Mesenchymal stem cell (in vitro differentiated cells and primary cell): ENCODE data around the gene RRP36.

Experiments
- DNase-seq: peaks from one replicate; pipeline ENCODE4 v3.0.0-alpha.2; 2013
- H2AFZ ChIP-seq: one replicate; pipeline ENCODE4 v1.6.1; 2013; ENCODE audit warnings: low read depth, mild to moderate bottlenecking, control low read depth, inconsistent platforms, low read length, moderate library complexity
- H2AK5ac ChIP-seq: 2 replicates; pipeline ENCODE4 v1.6.1; 2013; ENCODE audit warnings: low read length, moderate library complexity, mild to moderate bottlenecking, inconsistent platforms; ENCODE audit not compliant: severe bottlenecking
- H2BK120ac ChIP-seq: one replicate; pipeline ENCODE4 v1.6.1; 2013; ENCODE audit warnings: low read depth, mild to moderate bottlenecking, inconsistent platforms, low read length, moderate library complexity
- H2BK12ac ChIP-seq, 2 experiments: one replicate each; pipeline ENCODE4 v1.6.1; 2013; ENCODE audit warnings: inconsistent platforms in 2 of 2, low read length in 2 of 2, mild to moderate bottlenecking in 2 of 2, moderate library complexity in 2 of 2, control low read depth in 1 of 2
- H2BK15ac ChIP-seq: one replicate; pipeline ENCODE4 v1.6.1; 2013; ENCODE audit warnings: mild to moderate bottlenecking, low read depth, inconsistent platforms; ENCODE audit not compliant: poor library complexity, severe bottlenecking
- H2BK5ac ChIP-seq: 2 replicates; pipeline ENCODE4 v1.6.1; 2013; ENCODE audit warnings: low read depth, mild to moderate bottlenecking, low read length, control low read depth, inconsistent platforms; ENCODE audit not compliant: poor library complexity, severe bottlenecking
- H3K14ac ChIP-seq, 2 experiments: one replicate each; pipeline ENCODE4 v1.6.1; 2013; ENCODE audit warnings: inconsistent platforms in 2 of 2, low read length in 2 of 2, control low read depth in 1 of 2, mild to moderate bottlenecking in 1 of 2, moderate library complexity in 1 of 2
- H3K18ac ChIP-seq, 2 experiments: one replicate each; pipeline ENCODE4 v1.6.1; 2013; ENCODE audit warnings: inconsistent platforms in 2 of 2, low read length in 2 of 2, control low read depth in 1 of 2, low read depth in 1 of 2, mild to moderate bottlenecking in 1 of 2
- H3K23ac ChIP-seq, 2 experiments: one replicate each; pipeline ENCODE4 v1.6.1; 2013; ENCODE audit warnings: inconsistent platforms in 2 of 2, low read length in 2 of 2, mild to moderate bottlenecking in 2 of 2, moderate library complexity in 2 of 2, control low read depth in 1 of 2
- H3K27ac ChIP-seq: 2 replicates; pipeline ENCODE4 v1.5.1; 2013; ENCODE audit warnings: mild to moderate bottlenecking, moderate library complexity, low read length, control low read depth, inconsistent platforms; ENCODE audit not compliant: poor library complexity, severe bottlenecking
- H3K27me3 ChIP-seq, 2 experiments: 2 replicates each; pipeline versions ENCODE4 v1.6.1 to v1.7.0; 2013; ENCODE audit warnings: low read length in 2 of 2, mild to moderate bottlenecking in 2 of 2, moderate library complexity in 2 of 2, control low read depth in 1 of 2, inconsistent platforms in 1 of 2; ENCODE audit not compliant: control insufficient read depth in 1 of 2, insufficient read depth in 1 of 2
- H3K36me3 ChIP-seq, 2 experiments: 2 replicates each; pipeline versions ENCODE4 v1.6.1 to v1.7.0; 2013; ENCODE audit warnings: low read length in 2 of 2, control low read depth in 1 of 2, inconsistent platforms in 1 of 2, low read depth in 1 of 2, mild to moderate bottlenecking in 1 of 2; ENCODE audit not compliant: insufficient read depth in 2 of 2, control insufficient read depth in 1 of 2
- H3K4ac ChIP-seq, 2 experiments: one replicate each; pipeline ENCODE4 v1.6.1; 2013; ENCODE audit warnings: inconsistent platforms in 2 of 2, low read length in 2 of 2, mild to moderate bottlenecking in 2 of 2, moderate library complexity in 2 of 2, control low read depth in 1 of 2, low read depth in 1 of 2
- H3K4me1 ChIP-seq: 2 replicates; pipeline ENCODE4 v1.6.1; 2013; ENCODE audit warnings: low read depth, low read length, control low read depth; ENCODE audit not compliant: control insufficient read depth, insufficient read depth
- H3K4me2 ChIP-seq: 2 replicates; pipeline ENCODE4 v1.6.1; 2013; ENCODE audit warnings: low read length, mild to moderate bottlenecking, inconsistent platforms; ENCODE audit not compliant: poor library complexity, severe bottlenecking
- H3K4me3 ChIP-seq, 2 experiments: 2 replicates each; pipeline versions ENCODE4 v1.5.1 to v1.7.0; 2013; ENCODE audit warnings: low read length in 2 of 2, mild to moderate bottlenecking in 2 of 2, control low read depth in 1 of 2, low read depth in 1 of 2; ENCODE audit not compliant: insufficient read depth in 1 of 2
- H3K79me1 ChIP-seq: replicated peaks from 2 replicates; pipeline ENCODE4 v1.6.1; 2013; ENCODE audit warnings: mild to moderate bottlenecking, control low read depth, low read length, inconsistent platforms; ENCODE audit not compliant: poor library complexity, severe bottlenecking
- H3K9ac ChIP-seq: 2 replicates; pipeline ENCODE4 v1.7.0; 2013; ENCODE audit warnings: mild to moderate bottlenecking, low read length, moderate library complexity
- H3K9me3 ChIP-seq: 2 replicates; pipeline ENCODE4 v1.7.0; 2013; ENCODE audit warnings: mild to moderate bottlenecking, low read length; ENCODE audit not compliant: control insufficient read depth
- H4K8ac ChIP-seq: one replicate; pipeline ENCODE4 v1.6.1; 2013; ENCODE audit warnings: inconsistent platforms, mild to moderate bottlenecking, low read length, moderate library complexity
- H4K91ac ChIP-seq: one replicate; pipeline ENCODE4 v1.6.1; 2013; ENCODE audit warnings: mild to moderate bottlenecking, low read length, inconsistent platforms
- WGBS: methylation state at CpG from one replicate; pipeline ENCODE4 v1.1.7; 2013; ENCODE audit warnings: mixed read lengths; 5-methylcytosine and 5-hydroxymethylcytosine counted together

The RRP36 gene

GRCh38 chr6:42987533-42988451, 33.6 kb upstream of the RRP36 start:
- H2BK12ac ChIP-seq, result no peak overlapping the region
- H2BK15ac ChIP-seq, result no peak overlapping the region
- DNase-seq, result no peak
- no peak overlapping the region for H4K8ac ChIP-seq
- no peak overlapping the region for H2BK5ac ChIP-seq
- H3K79me1 ChIP-seq, result peaks cover 49% of the 10 kb centered on the region
- no peak overlapping the region for H2BK120ac ChIP-seq
- H3K27me3 ChIP-seq, result no peaks in the 10 kb centered on the region
- no peak overlapping the region for H3K18ac ChIP-seq
- no peaks in the 10 kb centered on the region for H3K9me3 ChIP-seq
- WGBS, result 95% methylated on average over 5 of the region's 5 CpGs
- H3K23ac ChIP-seq, result peak overlapping the region in 1 of 2 experiments; percentile 79
- no peak overlapping the region for H2AK5ac ChIP-seq
- H3K9ac ChIP-seq, result peak overlapping the region; percentile 44
- no peak overlapping the region for H3K4me3 ChIP-seq
- no peak overlapping the region for H4K91ac ChIP-seq
- H3K27ac ChIP-seq, result no peak overlapping the region
- H3K36me3 ChIP-seq, result peaks cover 26 to 30% of the 10 kb centered on the region in 2 experiments
- H3K4ac ChIP-seq, result no peak overlapping the region
- H3K14ac ChIP-seq, result no peak overlapping the region
- no peak overlapping the region for H2AFZ ChIP-seq
- H3K4me1 ChIP-seq, result peaks cover 15% of the 10 kb centered on the region
- H3K4me2 ChIP-seq, result no peak overlapping the region

GRCh38 chr6:42988486-42989020, 32.9 kb upstream of the RRP36 start:
- H3K27ac ChIP-seq, result no peak overlapping the region
- no peak overlapping the region for H4K91ac ChIP-seq
- H3K4me1 ChIP-seq, result peaks cover 15% of the 10 kb centered on the region
- no peaks in the 10 kb centered on the region for H3K27me3 ChIP-seq
- no peak for DNase-seq
- no peak overlapping the region for H2BK12ac ChIP-seq
- H3K18ac ChIP-seq, result no peak overlapping the region
- H3K79me1 ChIP-seq, result peaks cover 50% of the 10 kb centered on the region
- H3K9ac ChIP-seq, result peak overlapping the region; percentile 5
- 100% methylated on average over 1 of the region's 1 CpG for WGBS
- H3K36me3 ChIP-seq, result peaks cover 26 to 33% of the 10 kb centered on the region in 2 experiments
- H2BK120ac ChIP-seq, result no peak overlapping the region
- H3K23ac ChIP-seq, result no peak overlapping the region
- H3K4me3 ChIP-seq, result no peak overlapping the region
- H3K14ac ChIP-seq, result no peak overlapping the region
- H3K9me3 ChIP-seq, result no peaks in the 10 kb centered on the region
- H3K4me2 ChIP-seq, result no peak overlapping the region
- H4K8ac ChIP-seq, result no peak overlapping the region
- no peak overlapping the region for H2AK5ac ChIP-seq
- H2BK15ac ChIP-seq, result no peak overlapping the region
- H3K4ac ChIP-seq, result no peak overlapping the region
- no peak overlapping the region for H2BK5ac ChIP-seq
- H2AFZ ChIP-seq, result no peak overlapping the region

- no peak overlapping the region for H2BK12ac ChIP-seq
- H2BK15ac ChIP-seq, result no peak overlapping the region
- H3K9ac ChIP-seq, result no peak overlapping the region
- H3K14ac ChIP-seq, result no peak overlapping the region
- H3K27ac ChIP-seq, result no peak overlapping the region
- no peak overlapping the region for H3K23ac ChIP-seq
- no peak overlapping the region for H3K4me2 ChIP-seq
- H2AFZ ChIP-seq, result no peak overlapping the region
- H2AK5ac ChIP-seq, result no peak overlapping the region
- peaks cover 28 to 35% of the 10 kb centered on the region in 2 experiments for H3K36me3 ChIP-seq
- no peak overlapping the region for H3K18ac ChIP-seq
- no peak overlapping the region for H4K8ac ChIP-seq
- H3K9me3 ChIP-seq, result no peaks in the 10 kb centered on the region
- peaks cover 56% of the 10 kb centered on the region for H3K79me1 ChIP-seq
- no peak overlapping the region for H4K91ac ChIP-seq
- no peak overlapping the region for H2BK5ac ChIP-seq
- DNase-seq, result no peak
- H2BK120ac ChIP-seq, result no peak overlapping the region
- H3K4ac ChIP-seq, result no peak overlapping the region
- H3K4me1 ChIP-seq, result peaks cover 13% of the 10 kb centered on the region
- H3K4me3 ChIP-seq, result no peak overlapping the region
- no peaks in the 10 kb centered on the region for H3K27me3 ChIP-seq
- 83% methylated on average over 5 of the region's 5 CpGs for WGBS
Measured at GRCh38 chr6:42989923-42990322, 31.5 kb upstream of the RRP36 start.

- H3K14ac ChIP-seq, result no peak overlapping the region
- H4K91ac ChIP-seq, result no peak overlapping the region
Measured at GRCh38 chr6:42993445-42993844, 28.0 kb upstream of the RRP36 start.

More at GRCh38 chr6:42993445-42993844, 28.0 kb upstream of the RRP36 start:
- DNase-seq, result no peak
- Histone ChIP-seq H3K4me3 (no peak overlapping the region), H2AK5ac (no peak overlapping the region), H3K9ac (no peak overlapping the region), H3K36me3 (peaks cover 21 to 32% of the 10 kb centered on the region in 2 experiments), H2BK120ac (no peak overlapping the region), H2BK5ac (no peak overlapping the region), H2BK12ac (no peak overlapping the region), H4K8ac (no peak overlapping the region), H3K79me1 (peaks cover 32% of the 10 kb centered on the region), H3K23ac (no peak overlapping the region), H3K9me3 (no peaks in the 10 kb centered on the region), H3K18ac (no peak overlapping the region), H3K27me3 (no peaks in the 10 kb centered on the region), H2AFZ (no peak overlapping the region), H3K27ac (no peak overlapping the region), H2BK15ac (no peak overlapping the region), H3K4ac (no peak overlapping the region), H3K4me1 (no peaks in the 10 kb centered on the region), H3K4me2 (no peak overlapping the region)
- 100% methylated on average over 2 of the region's 2 CpGs for WGBS
